HG03354 (cell line): ENCODE results near the gene GPRC5B.

Experiments used
- ATAC-seq: cut with Tn5 transposase; IDR thresholded peaks from one replicate; pipeline ENCODE4 v1.9.1; 2021; ENCODE audit warnings: mild to moderate bottlenecking; ENCODE audit not compliant: unreplicated experiment, poor library complexity, severe bottlenecking

Gene GPRC5B

GRCh38 chr16:19884611-19885450 lies at the start of gene GPRC5B:
TSS of gene GPRC5B (minus strand) at chr16:19884848. CDS start at chr16:19872845, 12,003 bp downstream.
- ATAC-seq = no peak

- no peak for ATAC-seq
These were observed 49.1 kb upstream of the GPRC5B start for GRCh38 chr16:19933740-19934139.

GRCh38 chr16:19929062-19929511 lies 44.4 kb upstream of the GPRC5B start:
- ATAC-seq = no peak

- no peak for ATAC-seq
These were observed 43.8 kb upstream of the GPRC5B start for GRCh38 chr16:19928432-19928831.

- ATAC-seq = no peak
These were observed 42.1 kb upstream of the GPRC5B start for GRCh38 chr16:19926449-19927390.

- no peak for ATAC-seq
These were observed 38.7 kb upstream of the GPRC5B start for GRCh38 chr16:19923396-19923795.

GRCh38 chr16:19919142-19919541 lies 34.5 kb upstream of the GPRC5B start:
- ATAC-seq = no peak

- no peak for ATAC-seq
These were observed 31.4 kb upstream of the GPRC5B start for GRCh38 chr16:19916064-19916463.

GRCh38 chr16:19914877-19915276 lies 30.2 kb upstream of the GPRC5B start:
- ATAC-seq = no peak

GRCh38 chr16:19913340-19913645 lies 28.6 kb upstream of the GPRC5B start:
- no peak for ATAC-seq

GRCh38 chr16:19912455-19913339 lies 28.0 kb upstream of the GPRC5B start:
- no peak for ATAC-seq

- no peak for ATAC-seq
These were observed 27.3 kb upstream of the GPRC5B start for GRCh38 chr16:19911747-19912454.

GRCh38 chr16:19911204-19911603 lies 26.6 kb upstream of the GPRC5B start:
- ATAC-seq = no peak

- no peak for ATAC-seq
These were observed 25.2 kb upstream of the GPRC5B start for GRCh38 chr16:19909750-19910322.

- no peak for ATAC-seq
These were observed 24.3 kb upstream of the GPRC5B start for GRCh38 chr16:19908921-19909320.

- peak; percentile 88 for ATAC-seq
These were observed 22.7 kb upstream of the GPRC5B start for GRCh38 chr16:19907161-19907992.

GRCh38 chr16:19901164-19901563 lies 16.5 kb upstream of the GPRC5B start:
- no peak for ATAC-seq

- ATAC-seq = no peak
These were observed 14.9 kb upstream of the GPRC5B start for GRCh38 chr16:19899605-19899955.
